GM21367 (cell line): ENCODE data around the gene GPR63.

Experiments used
- ATAC-seq: cut with Tn5 transposase; IDR thresholded peaks from one replicate; pipeline ENCODE4 v1.9.1; 2021; ENCODE audit not compliant: unreplicated experiment

GPR63 gene

GRCh38 chr6:96823743-96824142 is 13.5 kb downstream of the GPR63 start:
- ATAC-seq, result no peak

GRCh38 chr6:96821034-96821433 is 16.2 kb downstream of the GPR63 start:
- ATAC-seq, result no peak

- no peak for ATAC-seq
These were observed 20.9 kb downstream of the GPR63 start for GRCh38 chr6:96816301-96816817.

GRCh38 chr6:96814625-96815024 is 22.7 kb downstream of the GPR63 start:
- no peak for ATAC-seq

GRCh38 chr6:96812077-96812703 is 25.1 kb downstream of the GPR63 start:
- ATAC-seq, result no peak

GRCh38 chr6:96811670-96812069 is 25.6 kb downstream of the GPR63 start:
- no peak for ATAC-seq

GRCh38 chr6:96811136-96811535 is 26.1 kb downstream of the GPR63 start:
- no peak for ATAC-seq

- no peak for ATAC-seq
These were observed 28.2 kb downstream of the GPR63 start for GRCh38 chr6:96809119-96809518.

GRCh38 chr6:96803106-96803481 is 34.2 kb downstream of the GPR63 start:
- ATAC-seq, result no peak

- peak; percentile 99 for ATAC-seq
These were observed 41.8 kb downstream of the GPR63 start for GRCh38 chr6:96795481-96795880.

- peak; percentile 7 for ATAC-seq
These were observed 42.3 kb downstream of the GPR63 start for GRCh38 chr6:96794980-96795379.

GRCh38 chr6:96792561-96793190 is 44.6 kb downstream of the GPR63 start:
- no peak for ATAC-seq

GRCh38 chr6:96789871-96790270 is 47.4 kb downstream of the GPR63 start:
- ATAC-seq, result no peak

GRCh38 chr6:96787846-96788580 is 49.3 kb downstream of the GPR63 start:
- ATAC-seq, result no peak

- no peak for ATAC-seq
These were observed 50.9 kb downstream of the GPR63 start for GRCh38 chr6:96786336-96786735.

- no peak for ATAC-seq
These were observed 52.6 kb downstream of the GPR63 start for GRCh38 chr6:96784650-96785049.

- no peak for ATAC-seq
These were observed 54.0 kb downstream of the GPR63 start for GRCh38 chr6:96783307-96783706.

- no peak for ATAC-seq
These were observed 55.7 kb downstream of the GPR63 start for GRCh38 chr6:96781557-96781956.

GRCh38 chr6:96777113-96777512 is 60.2 kb downstream of the GPR63 start:
- ATAC-seq, result no peak

GRCh38 chr6:96775727-96776400 is 61.4 kb downstream of the GPR63 start:
- ATAC-seq, result no peak

- no peak for ATAC-seq
These were observed 70.5 kb downstream of the GPR63 start for GRCh38 chr6:96766769-96767168.

GRCh38 chr6:96762599-96762998 is 74.7 kb downstream of the GPR63 start:
- ATAC-seq, result no peak
